ENCODE data around the gene ANP32A. TPM values are rescaled to one million over a fixed set of nuclear protein-coding genes. Genes with fewer than 3 reads are reported as not detected.

Gene ANP32A
- total and polyA plus RNA-seq, 4 donors, result 71.4 to 167 (median 118) TPM

DNA sequence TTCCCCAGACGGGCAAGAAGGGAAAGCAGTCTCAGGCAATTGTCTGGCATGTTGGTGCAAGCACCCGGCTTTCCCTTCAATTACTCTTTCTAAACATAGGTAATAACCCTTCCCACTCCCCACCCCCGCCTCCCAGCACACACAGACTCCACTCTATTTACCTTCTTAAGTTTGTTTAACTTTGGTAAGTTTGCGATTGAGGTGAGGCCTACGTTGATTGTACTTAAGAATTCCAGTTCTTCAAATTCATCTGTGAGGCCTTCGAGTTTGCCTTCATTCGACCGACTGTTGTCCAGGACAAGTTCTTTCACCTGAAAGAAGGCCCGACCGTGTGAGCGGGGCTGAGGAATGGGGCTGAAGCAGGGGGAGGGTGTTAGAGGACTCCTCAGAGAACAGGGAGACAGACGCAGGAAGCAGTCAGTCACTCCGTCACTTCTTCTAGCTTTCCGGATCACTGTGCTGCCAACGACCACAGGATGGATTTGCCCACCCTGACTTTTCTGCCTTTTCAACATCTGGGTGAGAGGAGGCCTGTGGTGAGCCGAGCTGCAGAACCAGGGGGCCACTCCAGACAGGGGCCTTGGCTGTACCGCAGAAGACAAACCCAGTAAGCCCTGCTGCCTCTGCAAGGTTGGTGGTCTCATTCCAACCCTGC, 33.0 kb downstream of the ANP32A start:
- H3K27ac ChIP-seq (ENCODE audit: low read depth, low read length), result no peak overlapping the region
- no peak for DNase-seq (ENCODE audit: low read depth in 4 of 6, low spot score in 6 of 6)
- no peak overlapping the region for H3K4me3 ChIP-seq (ENCODE audit: low read depth, low read length)
- 69% methylated on average over 13 of the region's 17 CpGs for WGBS (ENCODE audit: insufficient coverage)
- no peaks in the 10 kb centered on the region for H3K9me3 ChIP-seq (ENCODE audit: control insufficient read depth, insufficient read depth, low read length)
- H3K27me3 ChIP-seq (ENCODE audit: control insufficient read depth, insufficient read depth, low read length), result no peaks in the 10 kb centered on the region
- H3K4me1 ChIP-seq (ENCODE audit: control insufficient read depth, insufficient read depth, low read length), result peaks cover 41% of the 10 kb centered on the region
- H3K36me3 ChIP-seq (ENCODE audit: control insufficient read depth, insufficient read depth, low read length), result peaks cover 44% of the 10 kb centered on the region

DNA sequence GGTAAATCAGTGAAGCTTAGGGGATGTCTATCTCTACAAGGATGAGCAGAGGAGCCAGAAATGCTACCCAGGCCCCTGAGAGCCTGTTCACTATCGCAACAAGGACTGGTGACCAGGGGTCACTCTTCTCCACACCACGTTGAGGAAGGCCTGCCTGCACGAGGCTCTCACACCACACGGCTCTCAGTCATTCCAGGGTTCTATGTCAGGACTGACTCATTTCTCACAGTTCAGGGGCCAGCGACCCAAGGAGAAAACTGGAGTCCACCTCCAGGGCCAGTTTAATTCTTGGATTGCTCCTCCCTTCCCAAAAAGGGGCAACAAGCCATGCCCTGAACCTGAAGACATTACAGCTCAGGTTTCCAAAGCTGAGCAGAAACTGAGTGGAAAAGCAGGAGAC, 33.9 kb downstream of the ANP32A start:
- Histone ChIP-seq H3K27ac (ENCODE audit: low read depth, low read length) (no peak overlapping the region), H3K4me1 (ENCODE audit: control insufficient read depth, insufficient read depth, low read length) (peaks cover 43% of the 10 kb centered on the region), H3K36me3 (ENCODE audit: control insufficient read depth, insufficient read depth, low read length) (peaks cover 50% of the 10 kb centered on the region), H3K9me3 (ENCODE audit: control insufficient read depth, insufficient read depth, low read length) (no peaks in the 10 kb centered on the region), H3K4me3 (ENCODE audit: low read depth, low read length) (no peak overlapping the region), H3K27me3 (ENCODE audit: control insufficient read depth, insufficient read depth, low read length) (no peaks in the 10 kb centered on the region)
- DNase-seq (ENCODE audit: low read depth in 4 of 6, low spot score in 6 of 6), result no peak
- WGBS (ENCODE audit: insufficient coverage), result 92% methylated on average over 5 of the region's 5 CpGs

DNA sequence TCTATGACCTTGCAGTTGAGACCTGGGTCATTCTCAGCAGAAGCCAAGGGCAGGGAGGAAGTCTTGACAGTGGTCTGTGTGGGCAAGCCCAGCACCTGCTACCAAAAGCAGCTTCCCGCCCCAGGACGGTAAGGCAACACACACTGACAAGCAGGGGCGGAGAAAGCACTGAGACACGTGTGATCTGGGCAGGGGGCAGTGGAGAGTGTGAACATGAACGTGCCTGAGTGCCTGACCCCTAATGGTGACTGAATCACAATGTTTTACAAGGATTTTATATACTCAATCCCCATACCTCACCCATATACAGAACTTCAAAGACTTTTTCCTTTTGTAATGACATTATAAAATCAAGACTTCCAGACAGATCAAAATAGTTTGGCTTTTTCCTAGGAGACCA, 35.2 kb downstream of the ANP32A start:
- no peak overlapping the region for H3K27ac ChIP-seq (ENCODE audit: low read depth, low read length)
- no peaks in the 10 kb centered on the region for H3K27me3 ChIP-seq (ENCODE audit: control insufficient read depth, insufficient read depth, low read length)
- H3K36me3 ChIP-seq (ENCODE audit: control insufficient read depth, insufficient read depth, low read length), result peaks cover 54% of the 10 kb centered on the region
- peaks cover 34% of the 10 kb centered on the region for H3K4me1 ChIP-seq (ENCODE audit: control insufficient read depth, insufficient read depth, low read length)
- DNase-seq (ENCODE audit: low read depth in 4 of 6, low spot score in 6 of 6), result no peak
- no peak overlapping the region for H3K4me3 ChIP-seq (ENCODE audit: low read depth, low read length)
- 83% methylated on average over 3 of the region's 5 CpGs for WGBS (ENCODE audit: insufficient coverage)
- H3K9me3 ChIP-seq (ENCODE audit: control insufficient read depth, insufficient read depth, low read length), result no peaks in the 10 kb centered on the region

DNA sequence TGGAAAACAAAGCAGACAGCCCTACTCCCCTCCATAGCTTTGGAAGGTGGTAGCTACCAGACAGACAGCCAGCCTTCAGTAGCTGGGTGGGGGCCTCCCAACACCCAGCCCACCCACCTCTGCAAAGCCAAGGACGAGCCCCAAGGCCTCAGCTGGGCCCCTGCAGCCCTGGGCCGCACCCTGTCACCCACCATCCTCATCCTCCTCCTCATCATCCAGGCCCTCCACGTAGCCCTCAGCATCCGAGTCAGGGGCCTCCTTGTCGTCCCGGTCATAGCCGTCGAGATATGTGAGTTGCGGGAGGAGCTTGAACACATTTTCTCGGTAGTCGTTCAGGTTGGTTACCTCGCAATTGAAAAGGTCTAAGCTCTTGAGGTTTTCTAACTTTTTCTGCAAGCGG, 36.5 kb downstream of the ANP32A start:
- WGBS (ENCODE audit: insufficient coverage), result 90% methylated on average over 12 of the region's 13 CpGs
- Histone ChIP-seq H3K9me3 (ENCODE audit: control insufficient read depth, insufficient read depth, low read length) (no peaks in the 10 kb centered on the region), H3K27ac (ENCODE audit: low read depth, low read length) (no peak overlapping the region), H3K36me3 (ENCODE audit: control insufficient read depth, insufficient read depth, low read length) (peaks cover 57% of the 10 kb centered on the region), H3K4me3 (ENCODE audit: low read depth, low read length) (no peak overlapping the region), H3K4me1 (ENCODE audit: control insufficient read depth, insufficient read depth, low read length) (peaks cover 20% of the 10 kb centered on the region), H3K27me3 (ENCODE audit: control insufficient read depth, insufficient read depth, low read length) (no peaks in the 10 kb centered on the region)
- DNase-seq (ENCODE audit: low read depth in 4 of 6, low spot score in 6 of 6), result no peak

DNA sequence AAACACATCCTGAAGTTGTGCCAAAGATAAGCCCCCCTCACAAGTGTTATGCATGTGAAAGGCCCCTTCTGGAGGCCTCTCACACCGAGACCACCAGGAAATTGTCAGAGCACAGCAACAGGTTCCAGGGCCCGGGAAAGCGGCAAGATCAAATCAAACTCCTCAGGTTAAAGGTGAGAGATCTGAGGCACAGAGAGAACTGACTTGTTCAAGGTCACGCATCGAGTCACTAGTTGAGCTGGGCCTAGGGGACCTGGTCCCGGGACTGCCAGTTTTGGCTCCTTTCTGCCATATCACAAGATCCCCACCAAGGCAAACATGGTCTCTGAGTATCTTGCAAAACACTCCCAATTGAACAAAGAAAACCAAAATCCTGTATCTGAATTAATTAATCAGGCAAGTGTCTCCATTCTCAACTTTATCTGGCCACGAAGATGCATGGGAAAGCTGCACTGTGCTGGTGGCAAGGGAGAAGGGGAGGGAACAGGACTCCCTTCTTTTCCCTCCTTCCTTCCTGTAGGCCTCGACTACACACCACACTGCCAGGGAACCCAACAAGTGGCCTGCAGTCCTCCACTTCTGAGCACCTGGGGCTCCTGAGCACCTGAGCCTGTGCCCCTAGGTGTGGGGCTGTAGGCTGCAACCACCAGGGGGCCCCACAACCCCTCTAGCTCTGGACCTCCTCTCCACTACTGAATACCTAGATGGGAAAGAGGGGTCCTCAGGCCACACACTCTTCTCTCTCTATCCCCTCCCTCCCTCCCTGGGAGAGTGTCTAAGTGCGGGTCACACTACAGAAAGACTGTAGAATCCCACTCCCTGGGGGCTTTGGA, 37.3 kb downstream of the ANP32A start:
- Histone ChIP-seq H3K27ac (ENCODE audit: low read depth, low read length) (no peak overlapping the region), H3K27me3 (ENCODE audit: control insufficient read depth, insufficient read depth, low read length) (no peaks in the 10 kb centered on the region), H3K36me3 (ENCODE audit: control insufficient read depth, insufficient read depth, low read length) (peaks cover 54% of the 10 kb centered on the region), H3K4me1 (ENCODE audit: control insufficient read depth, insufficient read depth, low read length) (peaks cover 16% of the 10 kb centered on the region), H3K4me3 (ENCODE audit: low read depth, low read length) (no peak overlapping the region), H3K9me3 (ENCODE audit: control insufficient read depth, insufficient read depth, low read length) (no peaks in the 10 kb centered on the region)
- DNase-seq (ENCODE audit: low read depth in 4 of 6, low spot score in 6 of 6), result no peak
- 92% methylated on average over 6 of the region's 9 CpGs for WGBS (ENCODE audit: insufficient coverage)

DNA sequence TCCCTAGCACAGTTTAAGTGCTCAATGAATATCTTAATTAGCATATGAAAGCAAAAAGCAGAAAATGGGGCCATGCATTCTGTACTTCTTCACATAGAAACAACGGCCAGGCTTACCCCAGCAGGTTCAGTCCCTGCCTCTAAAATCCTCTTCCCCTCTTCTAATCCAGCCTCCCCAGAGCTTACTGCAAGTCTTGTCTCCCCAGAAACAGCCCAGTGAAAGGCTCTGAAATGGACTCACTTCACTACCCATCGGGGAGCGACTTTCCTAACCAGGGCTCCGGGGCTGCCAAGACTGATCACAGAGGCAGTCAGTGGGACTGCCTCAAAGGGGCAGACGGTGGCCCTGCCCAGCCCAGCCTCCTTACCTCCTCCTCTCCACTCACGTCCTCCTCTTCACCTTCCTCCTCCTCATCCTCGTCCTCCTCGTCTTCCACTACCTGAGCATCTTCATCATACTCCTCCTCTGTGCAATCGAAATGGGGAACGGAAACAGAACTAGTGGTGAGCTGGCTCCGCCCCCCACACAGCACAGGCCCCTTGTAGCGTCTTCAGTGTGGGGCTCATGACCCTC, 38.0 kb downstream of the ANP32A start:
- no peaks in the 10 kb centered on the region for H3K9me3 ChIP-seq (ENCODE audit: control insufficient read depth, insufficient read depth, low read length)
- H3K36me3 ChIP-seq (ENCODE audit: control insufficient read depth, insufficient read depth, low read length), result peaks cover 54% of the 10 kb centered on the region
- peaks cover 15% of the 10 kb centered on the region for H3K4me1 ChIP-seq (ENCODE audit: control insufficient read depth, insufficient read depth, low read length)
- DNase-seq (ENCODE audit: low read depth in 4 of 6, low spot score in 6 of 6), result no peak
- 76% methylated on average over 12 of the region's 12 CpGs for WGBS (ENCODE audit: insufficient coverage)
- no peak overlapping the region for H3K27ac ChIP-seq (ENCODE audit: low read depth, low read length)
- no peak overlapping the region for H3K4me3 ChIP-seq (ENCODE audit: low read depth, low read length)
- H3K27me3 ChIP-seq (ENCODE audit: control insufficient read depth, insufficient read depth, low read length), result no peaks in the 10 kb centered on the region

DNA sequence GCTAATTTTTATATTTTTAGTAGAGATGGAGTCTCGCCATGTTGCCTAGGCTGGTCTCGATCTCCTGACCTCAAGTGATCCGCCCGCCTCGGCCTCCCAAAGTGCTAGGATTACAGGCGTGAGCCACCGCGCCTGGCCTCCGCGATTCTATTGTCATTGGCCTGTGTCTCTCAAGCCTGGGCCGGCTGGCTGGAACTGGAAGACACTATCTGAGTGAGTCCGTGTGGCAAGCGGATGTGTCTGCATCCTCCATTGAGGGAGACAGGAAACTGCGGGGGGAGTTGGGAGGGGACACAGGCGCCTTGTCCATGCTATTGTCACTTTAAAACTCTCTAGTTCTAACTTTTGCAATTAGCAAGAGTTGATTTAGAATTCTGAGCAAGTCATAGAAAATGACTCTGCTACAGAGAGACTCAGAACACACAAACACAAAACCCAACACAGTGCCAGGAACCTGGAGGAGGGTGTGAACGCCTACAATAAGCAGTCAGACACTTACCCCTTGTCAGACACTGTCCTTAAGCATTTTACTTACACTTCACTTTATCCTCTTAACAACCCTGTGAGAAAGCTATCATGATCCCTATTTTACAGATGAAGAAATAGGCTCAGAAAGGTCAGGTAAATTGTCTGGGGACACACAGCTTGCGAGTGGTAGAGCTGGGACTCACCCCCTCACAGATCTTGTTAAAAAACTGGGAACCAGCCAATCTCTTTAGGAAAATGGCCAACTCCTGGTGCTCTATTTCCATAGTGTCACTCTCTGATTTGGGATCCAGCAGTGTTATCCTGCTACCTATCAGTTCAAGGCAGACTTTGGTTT, 38.7 kb downstream of the ANP32A start:
- Histone ChIP-seq H3K4me1 (ENCODE audit: control insufficient read depth, insufficient read depth, low read length) (peaks cover 12% of the 10 kb centered on the region), H3K27me3 (ENCODE audit: control insufficient read depth, insufficient read depth, low read length) (no peaks in the 10 kb centered on the region), H3K4me3 (ENCODE audit: low read depth, low read length) (no peak overlapping the region), H3K9me3 (ENCODE audit: control insufficient read depth, insufficient read depth, low read length) (no peaks in the 10 kb centered on the region), H3K36me3 (ENCODE audit: control insufficient read depth, insufficient read depth, low read length) (peaks cover 54% of the 10 kb centered on the region), H3K27ac (ENCODE audit: low read depth, low read length) (no peak overlapping the region)
- WGBS (ENCODE audit: insufficient coverage), result 77% methylated on average over 8 of the region's 17 CpGs
- no peak for DNase-seq (ENCODE audit: low read depth in 4 of 6, low spot score in 6 of 6)

DNA sequence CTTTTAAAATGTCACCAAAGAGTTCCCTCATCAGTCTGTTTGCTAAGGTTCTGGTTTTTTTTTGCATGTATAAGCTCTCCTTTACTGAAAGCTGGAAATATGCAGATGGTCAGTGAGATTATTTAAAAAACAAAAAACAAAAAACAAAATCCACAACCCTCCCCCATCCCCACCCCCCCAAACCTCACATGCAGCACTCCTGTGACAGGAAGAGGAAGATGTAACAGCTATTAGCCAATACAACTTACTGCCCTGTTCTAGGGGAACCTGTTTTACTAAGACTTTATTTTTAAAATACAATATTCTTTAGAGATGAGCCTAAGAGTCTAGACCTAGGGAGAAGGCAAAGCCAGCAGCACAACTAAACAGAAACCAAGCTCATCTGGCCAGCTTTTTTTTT, 39.5 kb downstream of the ANP32A start:
- Histone ChIP-seq H3K9me3 (ENCODE audit: control insufficient read depth, insufficient read depth, low read length) (no peaks in the 10 kb centered on the region), H3K27ac (ENCODE audit: low read depth, low read length) (no peak overlapping the region), H3K4me1 (ENCODE audit: control insufficient read depth, insufficient read depth, low read length) (peaks cover 17% of the 10 kb centered on the region), H3K27me3 (ENCODE audit: control insufficient read depth, insufficient read depth, low read length) (no peaks in the 10 kb centered on the region), H3K4me3 (ENCODE audit: low read depth, low read length) (no peak overlapping the region), H3K36me3 (ENCODE audit: control insufficient read depth, insufficient read depth, low read length) (peaks cover 51% of the 10 kb centered on the region)
- DNase-seq (ENCODE audit: low read depth in 4 of 6, low spot score in 6 of 6), result no peak

DNA sequence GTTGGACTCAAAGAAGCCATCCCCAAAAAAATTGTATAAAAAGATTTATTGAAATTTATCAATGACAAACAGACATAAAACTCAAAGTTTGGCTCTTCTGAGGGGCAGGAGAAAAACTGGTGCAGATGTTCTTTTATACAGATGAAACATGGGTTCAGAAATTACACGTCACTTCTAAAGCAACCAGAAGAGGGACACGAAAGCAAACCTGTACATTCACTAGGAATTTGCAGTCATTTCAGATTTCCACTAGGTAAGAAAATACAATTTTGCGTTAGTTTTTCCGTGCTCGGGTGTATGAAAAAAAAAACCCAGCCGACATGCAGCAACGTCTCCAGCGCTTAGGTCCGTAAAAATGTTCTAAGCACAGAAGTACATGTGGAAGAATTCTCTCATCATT, 41.8 kb downstream of the ANP32A start:
- Histone ChIP-seq H3K27me3 (ENCODE audit: control insufficient read depth, insufficient read depth, low read length) (no peaks in the 10 kb centered on the region), H3K4me3 (ENCODE audit: low read depth, low read length) (no peak overlapping the region), H3K9me3 (ENCODE audit: control insufficient read depth, insufficient read depth, low read length) (no peaks in the 10 kb centered on the region), H3K36me3 (ENCODE audit: control insufficient read depth, insufficient read depth, low read length) (peaks cover 29% of the 10 kb centered on the region), H3K27ac (ENCODE audit: low read depth, low read length) (no peak overlapping the region), H3K4me1 (ENCODE audit: control insufficient read depth, insufficient read depth, low read length) (peaks cover 24% of the 10 kb centered on the region)
- WGBS (ENCODE audit: insufficient coverage), result no CpG with 5 or more reads among the region's 9 CpGs
- no peak for DNase-seq (ENCODE audit: low read depth in 4 of 6, low spot score in 6 of 6)
